ENCODE results near the gene RNF32.
A peak's percentile ranks its signal among the peaks of the same experiment; 100 is the strongest.

RNF32 gene

GRCh38 chr7:156640257-156640948 is at the start of gene RNF32:
Gene RNF32 (plus strand): TSS chr7:156640774. CDS start chr7:156643878, 3,104 bp downstream.
- DNase-seq (ENCODE audit: low read depth in 2 of 3, low spot score in 2 of 3), result peak; percentile 97 to 100 (median 98)

GRCh38 chr7:156592155-156592884 is 48.3 kb upstream of the RNF32 start:
- DNase-seq (ENCODE audit: low read depth in 2 of 3, low spot score in 2 of 3), result no peak

- no peak for DNase-seq (ENCODE audit: low read depth in 2 of 3, low spot score in 2 of 3)
These were observed 46.1 kb upstream of the RNF32 start for GRCh38 chr7:156594283-156595080.

- no peak for DNase-seq (ENCODE audit: low read depth in 2 of 3, low spot score in 2 of 3)
These were observed 40.1 kb upstream of the RNF32 start for GRCh38 chr7:156600496-156600895.

- DNase-seq (ENCODE audit: low read depth in 2 of 3, low spot score in 2 of 3), result no peak
These were observed 38.3 kb upstream of the RNF32 start for GRCh38 chr7:156602283-156602682.

- no peak for DNase-seq (ENCODE audit: low read depth in 2 of 3, low spot score in 2 of 3)
These were observed 37.6 kb upstream of the RNF32 start for GRCh38 chr7:156603011-156603410.

GRCh38 chr7:156603629-156604028 is 36.9 kb upstream of the RNF32 start:
- no peak for DNase-seq (ENCODE audit: low read depth in 2 of 3, low spot score in 2 of 3)

GRCh38 chr7:156604311-156604710 is 36.3 kb upstream of the RNF32 start:
- no peak for DNase-seq (ENCODE audit: low read depth in 2 of 3, low spot score in 2 of 3)

GRCh38 chr7:156604836-156605695 is 35.5 kb upstream of the RNF32 start:
- DNase-seq (ENCODE audit: low read depth in 2 of 3, low spot score in 2 of 3), result no peak

GRCh38 chr7:156606135-156606534 is 34.4 kb upstream of the RNF32 start:
- no peak for DNase-seq (ENCODE audit: low read depth in 2 of 3, low spot score in 2 of 3)

GRCh38 chr7:156606691-156607331 is 33.8 kb upstream of the RNF32 start:
- no peak for DNase-seq (ENCODE audit: low read depth in 2 of 3, low spot score in 2 of 3)

GRCh38 chr7:156607332-156608172 is 33.0 kb upstream of the RNF32 start:
- DNase-seq (ENCODE audit: low read depth in 2 of 3, low spot score in 2 of 3), result no peak

GRCh38 chr7:156608173-156608478 is 32.4 kb upstream of the RNF32 start:
- no peak for DNase-seq (ENCODE audit: low read depth in 2 of 3, low spot score in 2 of 3)

GRCh38 chr7:156609010-156609877 is 31.3 kb upstream of the RNF32 start:
- DNase-seq (ENCODE audit: low read depth in 2 of 3, low spot score in 2 of 3), result no peak

GRCh38 chr7:156610130-156610529 is 30.4 kb upstream of the RNF32 start:
- DNase-seq (ENCODE audit: low read depth in 2 of 3, low spot score in 2 of 3), result no peak

- no peak for DNase-seq (ENCODE audit: low read depth in 2 of 3, low spot score in 2 of 3)
These were observed 30.0 kb upstream of the RNF32 start for GRCh38 chr7:156610601-156611000.

- DNase-seq (ENCODE audit: low read depth in 2 of 3, low spot score in 2 of 3), result no peak
These were observed 29.3 kb upstream of the RNF32 start for GRCh38 chr7:156611014-156612010.

Measured in activated CD8-positive, alpha-beta memory T cell treated with anti-CD3 and anti-CD28 coated beads for 48 hours (primary cell).